ENCODE measurements around the gene RPN2. TPM values are rescaled to one million over a fixed set of nuclear protein-coding genes. Genes with fewer than 3 reads are reported as not detected.

The RPN2 gene
- total RNA-seq, 1 donor from 2014 or later, result 185 TPM

GRCh38 chr20:37218976-37219375 is 39.8 kb downstream of the RPN2 start:
- H3K9me3 Mint-ChIP-seq (ENCODE audit: low read depth), result no peaks in the 10 kb centered on the region
- peaks cover 20% of the 10 kb centered on the region for H3K36me3 Mint-ChIP-seq (ENCODE audit: low read depth)
- H3K4me1 Mint-ChIP-seq (ENCODE audit: low read depth), result peaks cover 2% of the 10 kb centered on the region
- TF ChIP-seq CTCF (IDR thresholded peaks at IDR 0.05), result no peak
- no peak overlapping the region for H3K27ac Mint-ChIP-seq (ENCODE audit: unreplicated experiment)
- no peak for DNase-seq (ENCODE audit: low spot score)
- H3K4me3 Mint-ChIP-seq (ENCODE audit: unreplicated experiment), result no peak overlapping the region
- H3K27me3 Mint-ChIP-seq (ENCODE audit: low read depth), result no peaks in the 10 kb centered on the region

- H3K36me3 Mint-ChIP-seq (ENCODE audit: low read depth), result peaks cover 22% of the 10 kb centered on the region
- DNase-seq (ENCODE audit: low spot score), result no peak
- H3K4me1 Mint-ChIP-seq (ENCODE audit: low read depth), result peaks cover 2% of the 10 kb centered on the region
- no peak for TF ChIP-seq CTCF (IDR thresholded peaks at IDR 0.05)
- no peak overlapping the region for H3K27ac Mint-ChIP-seq (ENCODE audit: unreplicated experiment)
- H3K4me3 Mint-ChIP-seq (ENCODE audit: unreplicated experiment), result no peak overlapping the region
- no peaks in the 10 kb centered on the region for H3K27me3 Mint-ChIP-seq (ENCODE audit: low read depth)
- no peaks in the 10 kb centered on the region for H3K9me3 Mint-ChIP-seq (ENCODE audit: low read depth)
Measured at GRCh38 chr20:37219751-37220668, 40.9 kb downstream of the RPN2 start.

DNA sequence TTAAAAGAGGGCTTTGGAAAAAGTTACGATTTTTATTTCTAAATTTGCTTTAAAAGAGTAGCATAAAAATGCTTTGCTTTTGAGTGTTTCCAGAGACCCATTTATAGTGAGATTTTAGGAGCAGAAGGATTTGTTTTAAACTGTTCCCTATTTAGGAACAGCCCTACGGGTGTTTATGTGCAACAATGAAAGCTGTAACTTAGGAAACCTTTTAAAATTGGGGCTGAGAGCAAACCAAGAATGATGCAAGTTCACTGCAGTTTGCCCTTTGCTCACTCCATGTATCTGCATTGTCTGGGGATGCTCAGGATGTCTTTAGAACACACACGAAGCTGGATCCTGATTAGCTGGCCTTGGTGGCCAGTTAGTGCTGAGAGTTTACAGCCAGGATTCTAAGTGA is 41.6 kb downstream of the RPN2 start:
- no peak for DNase-seq (ENCODE audit: low spot score)
- no peaks in the 10 kb centered on the region for H3K27me3 Mint-ChIP-seq (ENCODE audit: low read depth)
- H3K36me3 Mint-ChIP-seq (ENCODE audit: low read depth), result peaks cover 26% of the 10 kb centered on the region

DNA sequence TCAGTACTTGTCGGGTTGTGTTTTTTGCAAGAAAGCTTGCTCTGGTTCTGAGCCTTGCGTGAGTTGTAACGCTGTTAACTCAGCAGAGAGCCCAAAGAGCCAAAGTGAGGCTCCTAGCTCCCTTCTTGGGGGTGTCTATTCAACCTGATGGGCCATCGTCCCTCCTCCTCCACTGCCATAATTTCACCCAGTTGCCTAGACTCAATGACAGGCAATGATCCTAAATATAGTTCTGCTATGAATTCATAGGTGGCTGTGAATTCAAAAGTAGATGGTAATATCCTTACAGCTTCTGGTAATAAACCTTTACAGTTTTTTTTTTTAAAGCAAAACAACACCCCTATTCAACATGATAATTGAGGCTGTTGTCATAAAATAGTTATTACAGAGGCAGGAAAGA is 43.0 kb downstream of the RPN2 start:
- H3K27ac Mint-ChIP-seq (ENCODE audit: unreplicated experiment), result no peak overlapping the region
- no peak for DNase-seq (ENCODE audit: low spot score)
- H3K9me3 Mint-ChIP-seq (ENCODE audit: low read depth), result no peaks in the 10 kb centered on the region
- H3K36me3 Mint-ChIP-seq (ENCODE audit: low read depth), result peaks cover 26% of the 10 kb centered on the region
- no peak for TF ChIP-seq CTCF (IDR thresholded peaks at IDR 0.05)
- no peak overlapping the region for H3K4me3 Mint-ChIP-seq (ENCODE audit: unreplicated experiment)
- H3K27me3 Mint-ChIP-seq (ENCODE audit: low read depth), result no peaks in the 10 kb centered on the region
- peaks cover 2% of the 10 kb centered on the region for H3K4me1 Mint-ChIP-seq (ENCODE audit: low read depth)

More for the DNA sequence above, 41.6 kb downstream of the RPN2 start:
- Mint-ChIP-seq H3K27ac (ENCODE audit: unreplicated experiment) (no peak overlapping the region), H3K9me3 (ENCODE audit: low read depth) (no peaks in the 10 kb centered on the region), H3K4me1 (ENCODE audit: low read depth) (peaks cover 2% of the 10 kb centered on the region), H3K4me3 (ENCODE audit: unreplicated experiment) (no peak overlapping the region)
- no peak for TF ChIP-seq CTCF (IDR thresholded peaks at IDR 0.05)

DNA sequence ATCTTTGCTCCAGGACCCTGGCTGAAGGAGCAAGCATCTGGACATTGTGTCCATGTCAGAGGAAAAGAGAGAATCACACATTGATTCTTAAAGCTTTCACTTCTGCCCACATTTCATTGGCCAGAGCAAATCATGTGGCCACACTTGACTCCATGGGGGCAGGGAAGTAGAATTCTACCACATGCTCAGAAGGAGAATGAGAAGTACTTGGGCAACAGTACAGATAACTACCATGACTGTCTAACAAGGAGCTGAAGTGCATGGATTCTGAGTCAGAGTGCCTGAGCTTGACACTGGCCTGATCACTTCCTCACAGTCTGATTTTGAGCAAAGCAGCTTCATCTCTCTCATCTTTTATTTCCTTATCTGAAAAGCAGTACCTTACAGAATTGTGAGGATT is 43.9 kb downstream of the RPN2 start:
- no peak overlapping the region for H3K27ac Mint-ChIP-seq (ENCODE audit: unreplicated experiment)
- no peak overlapping the region for H3K4me3 Mint-ChIP-seq (ENCODE audit: unreplicated experiment)
- TF ChIP-seq CTCF (IDR thresholded peaks at IDR 0.05), result no peak
- H3K4me1 Mint-ChIP-seq (ENCODE audit: low read depth), result peaks cover 2% of the 10 kb centered on the region
- no peaks in the 10 kb centered on the region for H3K27me3 Mint-ChIP-seq (ENCODE audit: low read depth)
- DNase-seq (ENCODE audit: low spot score), result no peak
- H3K9me3 Mint-ChIP-seq (ENCODE audit: low read depth), result no peaks in the 10 kb centered on the region
- peaks cover 30% of the 10 kb centered on the region for H3K36me3 Mint-ChIP-seq (ENCODE audit: low read depth)
